Spleen (tissue), 7 donors: ENCODE measurements around the gene CUEDC1.

Experiments
- POLR2A ChIP-seq, 3 donors: fragments of 450-650 bp; IDR thresholded peaks; one replicate each; pipeline ENCODE4 v1.5.1; 2017; ENCODE audit warnings: antibody characterized with exemption in 3 of 3, mild to moderate bottlenecking in 1 of 3
- TF ChIP-seq, protein P1 (sequence below), 11 experiments: fragments of 200-600 bp in 7 of 11; fragments of 450-650 bp in 4 of 11; sonication (generic) in 4 of 11; IDR thresholded peaks in 8 of 11; conservative IDR thresholded peaks in 3 of 11; 1 replicate in 7 of 11; 2 replicates in 4 of 11; pipeline versions ENCODE4 v1.4.0 to v1.8.0; 2016 to 2021; ENCODE audit warnings: antibody characterized with exemption in 11 of 11, inconsistent platforms in 4 of 11, mild to moderate bottlenecking in 1 of 11
- donor health status: DM: no; HTN: no; CAD: no; lungs with moderate emphysema.
- donor health status: DM: no; HTN: no; CAD: no.
- donor health status: DM: no; HTN: no; CAD: no.

DNA sequence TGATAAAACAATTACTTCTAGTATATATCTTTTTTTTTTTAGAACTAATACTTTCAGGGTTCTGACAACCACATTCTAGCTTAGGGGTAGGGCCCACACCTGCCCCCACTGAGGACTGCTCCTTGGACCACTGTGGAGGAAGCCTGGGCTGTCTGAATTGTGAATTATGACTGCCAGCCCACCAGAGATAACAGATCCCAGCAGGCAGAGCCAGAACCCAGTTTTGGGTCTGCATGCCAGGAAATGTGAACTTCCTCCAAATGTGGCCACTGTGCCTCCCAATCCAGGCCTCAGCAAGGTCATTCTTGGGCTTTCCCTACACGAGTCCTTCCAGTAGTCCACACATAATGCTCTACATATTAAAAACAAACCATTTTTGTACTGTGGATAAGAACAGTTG is 16.9 kb upstream of the CUEDC1 start:
- no peak for TF ChIP-seq POLR2A (IDR thresholded peaks at IDR 0.05)
- TF ChIP-seq, protein P1, sequence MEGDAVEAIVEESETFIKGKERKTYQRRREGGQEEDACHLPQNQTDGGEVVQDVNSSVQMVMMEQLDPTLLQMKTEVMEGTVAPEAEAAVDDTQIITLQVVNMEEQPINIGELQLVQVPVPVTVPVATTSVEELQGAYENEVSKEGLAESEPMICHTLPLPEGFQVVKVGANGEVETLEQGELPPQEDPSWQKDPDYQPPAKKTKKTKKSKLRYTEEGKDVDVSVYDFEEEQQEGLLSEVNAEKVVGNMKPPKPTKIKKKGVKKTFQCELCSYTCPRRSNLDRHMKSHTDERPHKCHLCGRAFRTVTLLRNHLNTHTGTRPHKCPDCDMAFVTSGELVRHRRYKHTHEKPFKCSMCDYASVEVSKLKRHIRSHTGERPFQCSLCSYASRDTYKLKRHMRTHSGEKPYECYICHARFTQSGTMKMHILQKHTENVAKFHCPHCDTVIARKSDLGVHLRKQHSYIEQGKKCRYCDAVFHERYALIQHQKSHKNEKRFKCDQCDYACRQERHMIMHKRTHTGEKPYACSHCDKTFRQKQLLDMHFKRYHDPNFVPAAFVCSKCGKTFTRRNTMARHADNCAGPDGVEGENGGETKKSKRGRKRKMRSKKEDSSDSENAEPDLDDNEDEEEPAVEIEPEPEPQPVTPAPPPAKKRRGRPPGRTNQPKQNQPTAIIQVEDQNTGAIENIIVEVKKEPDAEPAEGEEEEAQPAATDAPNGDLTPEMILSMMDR (IDR thresholded peaks at IDR 0.05 in 8 of 11, conservative IDR thresholded peaks at IDR 0.05 in 3 of 11) = no peak
